ENCODE results near the gene ILK.
A peak's percentile ranks its signal among the peaks of the same experiment; 100 is the strongest.

Gene ILK

DNA sequence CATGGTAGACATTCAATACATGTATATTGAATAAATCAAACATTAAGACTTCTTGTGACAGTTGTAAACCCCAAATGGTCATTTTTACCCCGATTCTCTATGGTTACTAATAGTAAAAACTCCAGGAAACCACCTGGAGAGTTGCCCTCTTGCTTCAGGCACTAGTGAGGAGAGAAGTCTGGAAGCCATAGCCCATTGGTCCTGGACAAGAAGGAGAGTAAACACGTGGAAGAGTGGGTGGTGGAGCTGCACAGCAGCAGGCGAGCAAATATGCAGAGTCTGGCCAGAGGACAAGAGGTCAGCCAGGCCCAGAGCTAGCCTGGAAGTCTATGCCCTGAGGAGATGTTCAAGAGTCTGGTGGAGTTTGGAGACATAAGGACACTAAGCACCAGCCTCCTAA is 34.3 kb downstream of the ILK start:
- no peak for DNase-seq (ENCODE audit: low spot score)

DNA sequence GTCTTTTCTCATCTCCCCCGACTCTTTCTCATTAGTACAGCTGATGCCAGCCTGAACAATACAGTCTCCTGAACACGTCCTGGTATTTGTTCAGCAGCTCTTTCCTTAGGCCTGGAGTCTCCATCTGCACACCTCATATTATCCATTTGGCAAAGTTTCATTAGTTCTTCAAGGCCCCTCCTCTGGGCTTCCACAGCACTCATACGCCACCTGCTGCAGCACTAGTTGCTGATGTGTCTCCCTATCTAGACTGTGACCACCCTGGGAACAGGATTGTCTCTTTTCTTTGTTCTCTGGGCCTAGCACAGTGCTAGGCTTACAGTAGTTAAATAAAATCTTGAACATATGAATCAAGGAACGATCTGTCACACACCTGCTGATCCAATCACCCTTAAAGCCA is 34.9 kb downstream of the ILK start:
- no peak for DNase-seq (ENCODE audit: low spot score)

DNA sequence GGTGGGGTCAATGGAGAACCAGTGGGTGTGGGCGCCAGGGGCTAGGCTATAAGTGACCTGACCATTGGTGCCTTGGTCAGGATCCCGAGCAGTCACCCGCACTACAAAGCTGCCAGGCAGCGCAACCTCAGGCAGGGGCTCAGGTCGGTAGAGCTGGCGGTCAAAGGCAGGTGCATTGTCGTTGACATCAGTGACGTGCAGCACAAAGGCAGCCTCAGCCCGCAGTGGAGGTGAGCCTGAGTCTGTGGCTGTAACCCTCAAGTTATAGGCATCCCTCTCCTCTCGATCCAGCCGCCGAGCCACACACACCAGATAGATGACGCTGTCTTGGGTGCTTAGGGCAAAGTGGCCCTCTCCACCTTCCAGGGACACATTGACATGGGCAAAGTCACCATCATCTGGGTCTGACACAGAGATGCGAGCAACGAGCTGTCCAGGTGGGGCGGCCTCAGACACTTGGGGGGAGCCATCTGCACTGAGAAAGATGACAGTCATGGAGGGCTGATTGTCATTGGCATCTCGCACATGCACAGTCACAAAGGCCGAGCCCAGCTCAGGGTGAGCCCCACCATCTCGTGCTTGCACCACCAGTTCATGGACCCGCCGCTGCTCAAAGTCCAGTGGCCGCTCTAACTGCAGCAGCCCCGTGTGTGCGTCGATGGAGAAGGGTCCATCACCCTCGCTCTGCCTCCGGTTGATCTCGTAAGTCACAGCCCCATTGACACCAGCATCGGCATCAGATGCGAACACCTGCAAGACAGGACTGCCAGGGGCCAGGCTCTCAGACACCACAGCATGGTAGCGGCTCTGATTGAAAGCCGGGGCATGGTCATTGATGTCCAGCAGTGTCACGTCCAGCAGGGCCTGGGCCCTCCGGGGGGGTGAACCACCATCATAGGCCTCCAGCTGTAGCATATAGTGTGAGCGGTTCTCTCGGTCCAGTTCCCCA is 36.7 kb downstream of the ILK start:
- DNase-seq (ENCODE audit: low spot score) = no peak

DNA sequence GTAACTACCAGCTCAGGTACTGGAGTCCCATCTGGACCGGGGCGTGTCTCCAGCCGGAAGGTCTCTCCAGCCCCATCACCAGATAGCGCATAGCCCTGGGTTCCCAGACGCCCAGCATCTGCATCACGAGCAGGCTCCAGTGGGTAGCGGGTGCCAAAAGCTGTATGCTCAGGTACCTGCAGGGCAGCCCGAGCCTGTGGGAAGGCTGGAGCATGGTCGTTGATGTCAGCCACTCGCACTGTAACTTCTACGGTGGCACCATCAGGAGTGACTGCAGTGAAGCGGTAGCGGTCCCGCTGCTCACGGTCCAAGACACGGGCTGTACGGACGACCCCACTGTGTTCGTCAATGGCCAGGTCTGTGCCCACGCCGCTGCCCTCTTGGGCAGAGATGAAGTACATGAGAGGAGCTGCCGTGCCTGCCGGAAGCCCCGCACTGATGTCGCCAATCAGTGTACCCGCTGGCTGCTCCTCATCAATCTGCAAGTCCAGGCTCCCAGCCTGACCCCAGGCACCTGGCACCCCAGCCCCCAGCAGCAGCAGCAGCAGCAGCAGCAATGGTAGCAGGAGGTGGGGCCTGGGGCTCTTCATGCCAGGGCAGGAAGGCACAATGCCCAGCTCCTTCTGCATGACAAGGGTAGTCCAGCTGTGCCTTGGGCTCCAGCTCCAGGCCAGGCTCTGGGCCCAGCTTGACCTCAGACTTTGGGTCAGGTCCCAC is 37.6 kb downstream of the ILK start:
- DNase-seq (ENCODE audit: low spot score) = no peak

DNA sequence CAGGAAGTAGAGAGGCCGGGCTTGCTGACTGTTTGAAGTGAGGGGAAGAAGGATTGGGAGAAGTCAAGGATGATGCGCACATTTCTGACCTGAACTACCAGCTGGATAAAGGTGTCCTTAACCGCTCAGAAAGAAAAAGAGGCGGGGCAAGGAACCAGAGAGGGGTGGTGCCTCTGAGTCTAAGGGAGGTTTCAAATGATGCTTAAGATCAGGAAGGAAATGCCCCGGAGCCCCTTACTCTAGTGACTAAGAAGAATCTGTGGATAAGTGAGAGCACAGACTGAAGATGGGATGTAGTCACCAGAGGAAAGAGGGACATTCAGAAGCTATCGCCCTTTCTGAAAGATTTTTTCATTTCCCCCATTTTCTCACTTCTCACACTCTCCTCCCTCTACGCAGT is 39.4 kb downstream of the ILK start:
- DNase-seq (ENCODE audit: low spot score) = no peak

DNA sequence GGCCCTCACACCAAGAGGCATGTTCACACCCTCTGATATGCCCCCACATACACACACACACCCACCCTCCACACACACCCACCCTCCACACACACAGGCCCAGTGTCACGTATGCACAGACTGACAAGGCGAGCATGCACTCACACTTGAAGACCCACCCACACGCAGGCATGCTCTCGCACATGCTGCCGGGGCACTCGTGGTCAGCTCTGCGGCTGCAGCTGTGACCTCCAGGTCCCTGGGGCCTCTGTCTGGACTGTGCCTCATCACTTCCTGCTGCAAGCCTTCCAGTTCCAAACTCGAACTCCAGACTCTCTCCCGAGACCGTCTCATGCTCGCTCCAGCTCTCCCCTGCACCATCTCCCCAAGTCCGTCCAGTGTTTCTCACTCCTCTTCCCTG is 42.5 kb downstream of the ILK start:
- no peak for DNase-seq (ENCODE audit: low spot score)

DNA sequence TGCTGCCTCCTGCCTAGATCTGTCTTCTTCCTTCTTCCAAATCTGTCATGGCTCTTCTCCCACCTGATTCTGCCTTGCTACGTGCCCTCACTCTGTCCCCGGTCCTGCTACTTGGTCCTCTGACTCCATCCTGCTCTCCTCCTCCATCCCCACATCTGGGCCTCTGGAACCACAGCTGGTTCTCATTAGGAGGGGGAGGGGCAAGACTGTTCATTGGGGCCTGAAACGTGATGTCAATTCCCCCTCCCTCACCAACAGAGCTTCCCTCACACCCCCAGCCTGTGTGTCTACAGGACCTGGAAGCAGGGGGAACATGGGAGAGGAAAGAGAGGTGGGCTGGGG is 43.0 kb downstream of the ILK start:
- DNase-seq (ENCODE audit: low spot score) = no peak

DNA sequence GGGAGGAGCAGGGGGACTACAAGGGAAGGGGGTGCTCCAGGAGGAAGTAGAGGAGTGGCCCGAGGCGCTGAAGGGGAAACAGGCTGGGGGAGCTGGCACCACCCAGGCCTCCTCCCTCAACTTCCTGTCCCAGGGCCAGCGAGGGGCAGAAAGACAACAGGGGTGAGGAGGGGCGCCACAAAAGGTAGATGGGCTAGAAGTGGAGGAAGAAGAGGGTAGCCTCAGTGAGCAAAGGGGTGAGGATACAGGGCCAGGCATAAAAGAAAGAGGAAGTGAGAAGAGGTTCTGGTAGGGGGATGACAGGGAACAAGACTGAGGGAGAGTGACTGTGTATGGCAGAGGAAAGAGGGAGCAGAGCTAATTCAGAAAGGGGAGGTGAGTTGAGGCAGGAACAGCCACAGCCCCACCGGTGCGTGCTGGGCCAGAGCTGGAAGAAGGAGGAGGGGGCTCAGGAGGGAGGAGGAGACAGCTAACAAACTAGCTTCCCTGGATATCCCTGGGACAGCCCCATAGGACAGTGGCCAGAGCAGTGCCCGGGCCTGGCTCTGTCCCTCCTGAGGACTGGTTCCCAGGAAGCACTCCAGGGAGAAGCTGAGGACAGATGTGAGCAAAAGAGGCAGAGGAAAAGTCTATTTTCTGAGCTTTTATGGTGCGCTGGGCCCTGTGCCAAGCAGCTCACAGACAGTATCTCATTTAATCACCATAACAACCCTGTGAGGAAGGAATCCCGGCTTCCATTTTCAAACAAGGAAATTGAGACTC is 43.5 kb downstream of the ILK start:
- DNase-seq (ENCODE audit: low spot score) = peak; percentile 36

DNA sequence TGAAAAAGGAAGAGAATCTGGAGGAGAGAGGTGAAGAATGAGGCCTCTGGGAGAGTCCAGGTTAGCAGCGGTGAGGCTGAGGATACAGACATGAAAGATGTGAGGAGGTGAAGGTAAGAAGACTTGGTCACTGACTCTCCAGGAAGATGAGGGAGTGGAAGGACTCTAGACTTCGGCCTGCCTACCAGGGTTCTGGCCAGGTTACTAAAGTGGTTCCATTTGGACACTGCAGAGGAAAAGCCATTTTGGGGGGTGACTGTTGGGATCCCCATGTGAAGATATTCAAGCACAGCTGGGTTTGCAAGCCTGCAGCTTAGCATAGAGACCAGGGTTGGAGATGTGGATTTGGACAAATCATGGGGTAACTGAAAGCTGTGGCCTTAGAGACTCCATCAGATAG is 44.3 kb downstream of the ILK start:
- DNase-seq (ENCODE audit: low spot score) = no peak

DNA sequence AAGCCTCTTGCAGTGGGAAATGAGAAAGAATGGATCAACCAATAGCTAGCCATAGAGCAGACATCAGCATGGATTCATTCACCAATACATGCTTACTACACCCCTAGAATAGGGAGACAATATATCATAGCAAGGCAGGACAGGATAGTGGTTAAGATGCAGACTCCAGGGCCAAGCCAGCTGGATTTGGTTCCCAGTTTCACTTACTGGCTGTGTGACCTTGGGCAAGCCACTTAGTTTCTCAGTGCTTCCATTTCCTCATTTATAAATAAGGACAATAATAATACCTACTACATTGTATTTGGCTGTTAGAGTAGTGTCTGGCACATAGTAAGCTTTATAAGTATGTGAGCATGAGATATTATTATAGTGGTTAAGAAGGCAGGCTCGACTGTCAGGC is 44.9 kb downstream of the ILK start:
- DNase-seq (ENCODE audit: low spot score) = no peak

DNA sequence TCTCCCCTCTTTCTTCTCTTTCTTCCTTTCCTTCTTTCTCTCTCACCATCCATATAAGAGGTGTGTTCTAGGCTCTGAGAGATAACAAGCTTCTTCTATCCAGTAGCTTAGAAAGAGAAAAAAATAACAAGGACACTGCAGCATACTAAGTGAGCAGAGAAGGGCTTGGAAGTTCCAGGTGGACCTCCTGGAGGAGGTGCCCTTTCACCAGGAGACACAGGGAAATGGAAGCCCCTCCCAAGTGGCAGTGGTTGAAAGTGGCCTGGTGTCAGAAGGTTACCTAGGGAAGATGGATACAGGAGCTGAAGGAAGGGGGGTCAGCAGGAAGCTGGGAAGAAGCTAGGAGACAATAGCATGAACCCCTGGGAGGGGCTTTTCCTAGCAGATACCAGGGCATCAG is 46.5 kb downstream of the ILK start:
- DNase-seq (ENCODE audit: low spot score) = no peak

DNA sequence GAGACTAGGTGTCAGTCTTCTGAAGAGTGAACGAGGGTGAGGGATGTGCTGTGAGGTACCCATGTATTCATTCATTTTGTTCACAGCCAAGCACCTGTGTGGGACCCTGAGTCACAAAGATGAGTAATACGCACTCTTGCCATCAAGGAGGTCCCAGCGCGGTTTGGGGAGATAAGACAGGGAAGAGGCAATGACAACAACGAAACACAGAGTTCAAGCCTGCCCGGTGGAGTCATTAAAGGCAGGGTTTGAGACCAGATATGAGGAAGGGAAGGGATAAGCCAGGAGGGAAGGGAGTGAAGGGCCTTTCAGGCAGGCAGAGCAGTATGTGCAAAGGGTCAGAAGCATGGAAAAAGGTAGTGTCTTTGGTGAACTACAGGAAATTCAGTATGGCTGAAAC is 47.4 kb downstream of the ILK start:
- no peak for DNase-seq (ENCODE audit: low spot score)

DNA sequence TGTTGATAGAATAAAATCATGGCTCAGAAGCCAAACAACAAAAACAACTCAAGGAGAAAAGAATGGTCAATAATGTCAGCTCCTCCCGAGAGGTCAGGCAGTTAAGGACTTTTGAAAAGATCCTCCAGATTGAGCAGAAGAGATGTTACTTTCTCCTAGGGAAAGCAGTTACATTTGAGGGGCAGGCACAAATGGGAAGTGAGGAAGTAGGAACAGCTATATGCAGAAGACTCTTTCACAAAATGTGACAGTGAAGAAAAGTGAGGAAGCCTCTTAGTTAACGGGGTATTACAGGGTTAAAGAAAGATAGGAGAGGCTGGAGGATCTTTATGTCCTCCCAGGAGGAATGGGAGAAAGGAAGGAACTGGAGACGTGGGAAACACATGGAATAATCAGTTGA is 48.6 kb downstream of the ILK start:
- no peak for DNase-seq (ENCODE audit: low spot score)

DNA sequence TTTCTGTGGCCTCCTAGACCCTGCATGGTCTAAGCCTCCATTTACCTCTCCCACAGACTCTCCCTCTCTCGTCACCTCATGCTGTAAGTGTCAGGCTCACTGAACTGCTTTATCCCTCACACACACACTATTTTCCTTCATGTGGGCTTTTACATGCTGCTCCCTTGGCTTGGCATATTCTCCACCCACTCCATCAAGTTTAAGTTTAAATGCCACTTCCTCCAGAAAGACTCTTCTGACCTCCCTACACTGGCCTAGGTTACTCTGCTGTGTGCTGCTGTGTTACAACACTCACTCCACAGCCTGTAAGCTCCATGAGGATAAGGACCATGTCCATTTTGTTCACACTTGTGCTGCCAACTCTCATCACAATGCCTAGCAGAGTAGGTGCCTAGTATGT is 49.5 kb downstream of the ILK start:
- no peak for DNase-seq (ENCODE audit: low spot score)

DNA sequence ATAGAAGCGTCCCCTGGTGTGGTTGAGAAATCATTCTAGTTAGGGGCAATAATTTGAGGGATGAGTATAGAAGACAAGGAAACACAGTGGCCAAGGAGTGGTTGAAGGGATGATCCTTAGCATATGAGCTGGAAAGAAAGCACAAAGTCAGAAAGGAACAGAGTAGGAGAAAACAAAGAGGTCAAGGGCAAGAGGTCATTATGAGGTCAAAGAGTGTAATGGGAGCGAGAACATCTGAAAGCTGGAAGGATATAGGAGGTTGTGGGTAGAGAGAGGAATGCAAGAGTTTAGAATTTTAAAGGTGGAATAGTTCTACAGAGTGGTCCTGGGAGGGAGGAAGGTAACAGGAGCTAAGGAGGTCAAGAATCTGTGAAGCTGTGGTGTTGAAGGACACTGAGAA is 50.1 kb downstream of the ILK start:
- DNase-seq (ENCODE audit: low spot score) = no peak

DNA sequence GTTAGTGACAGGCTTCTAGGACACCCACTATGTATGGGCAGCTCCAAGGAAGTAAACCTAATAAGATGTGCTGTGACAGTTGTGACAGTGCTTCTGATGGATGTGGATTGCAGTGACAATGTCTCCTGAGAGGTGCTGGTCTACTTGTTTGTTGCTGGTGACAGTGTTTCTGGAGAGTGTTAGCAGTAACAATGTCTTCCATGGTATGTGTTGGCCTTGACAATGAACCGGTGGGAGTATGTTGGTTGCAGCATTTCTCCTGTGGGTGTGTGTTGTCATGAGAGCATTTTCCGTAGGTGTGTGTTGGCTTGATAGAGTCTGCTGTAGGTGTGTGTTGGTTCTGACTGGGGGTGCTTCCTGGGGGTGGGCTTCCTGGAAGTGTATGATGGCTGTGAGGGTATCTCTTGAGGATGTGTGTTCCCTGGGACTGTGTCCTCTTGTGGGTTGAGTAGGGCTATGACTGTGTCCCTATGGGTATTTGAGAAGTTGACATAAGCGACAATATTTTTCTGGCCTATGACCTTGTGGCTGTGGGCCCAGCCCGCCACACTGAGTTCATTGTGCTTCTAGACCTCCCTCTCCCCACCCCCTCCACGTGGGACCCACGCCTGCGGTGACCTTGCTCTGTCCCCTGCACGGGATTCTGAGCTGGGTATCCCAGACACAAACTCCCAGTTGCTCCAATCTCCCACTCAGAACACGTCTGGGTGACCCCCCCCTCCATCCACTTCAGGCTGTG is 50.9 kb downstream of the ILK start:
- no peak for DNase-seq (ENCODE audit: low spot score)

DNA sequence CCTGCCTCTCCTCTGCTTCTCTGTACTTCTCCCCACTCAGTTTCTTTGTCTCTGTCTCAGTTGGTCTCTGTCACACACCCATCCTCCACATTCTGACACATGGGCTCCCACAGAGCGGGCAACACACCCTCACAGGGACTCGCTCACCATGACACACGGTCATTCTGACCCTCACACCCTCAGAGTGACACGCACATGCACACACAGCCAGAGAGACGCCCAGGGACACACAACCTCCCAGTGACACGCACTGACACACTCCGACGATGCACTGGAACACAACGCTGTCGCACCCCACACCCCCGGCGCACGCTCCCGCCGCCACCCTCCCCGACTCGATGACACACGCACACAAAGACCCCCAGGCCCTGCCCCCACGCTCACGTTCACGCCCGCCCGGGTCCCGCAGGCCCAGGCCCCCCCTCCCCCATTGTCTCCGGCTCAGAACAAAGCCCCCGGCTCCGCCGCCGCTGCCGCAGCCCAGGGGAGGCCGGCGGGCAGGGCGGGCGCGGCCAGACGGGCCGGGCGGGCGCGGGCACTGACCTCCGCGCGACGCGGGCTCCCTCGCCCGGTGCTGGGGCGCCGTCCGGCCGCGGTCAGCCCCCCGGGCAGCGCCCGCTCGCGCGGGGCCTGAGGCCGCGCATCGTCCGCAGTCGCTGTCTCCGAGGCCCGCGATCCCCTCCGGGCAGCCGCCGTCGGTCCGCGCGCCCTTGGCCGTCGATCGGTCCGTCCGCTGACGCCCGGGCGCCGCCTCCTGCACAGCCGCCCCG is 51.6 kb downstream of the ILK start:
- DNase-seq (ENCODE audit: low spot score) = peak; percentile 12

DNA sequence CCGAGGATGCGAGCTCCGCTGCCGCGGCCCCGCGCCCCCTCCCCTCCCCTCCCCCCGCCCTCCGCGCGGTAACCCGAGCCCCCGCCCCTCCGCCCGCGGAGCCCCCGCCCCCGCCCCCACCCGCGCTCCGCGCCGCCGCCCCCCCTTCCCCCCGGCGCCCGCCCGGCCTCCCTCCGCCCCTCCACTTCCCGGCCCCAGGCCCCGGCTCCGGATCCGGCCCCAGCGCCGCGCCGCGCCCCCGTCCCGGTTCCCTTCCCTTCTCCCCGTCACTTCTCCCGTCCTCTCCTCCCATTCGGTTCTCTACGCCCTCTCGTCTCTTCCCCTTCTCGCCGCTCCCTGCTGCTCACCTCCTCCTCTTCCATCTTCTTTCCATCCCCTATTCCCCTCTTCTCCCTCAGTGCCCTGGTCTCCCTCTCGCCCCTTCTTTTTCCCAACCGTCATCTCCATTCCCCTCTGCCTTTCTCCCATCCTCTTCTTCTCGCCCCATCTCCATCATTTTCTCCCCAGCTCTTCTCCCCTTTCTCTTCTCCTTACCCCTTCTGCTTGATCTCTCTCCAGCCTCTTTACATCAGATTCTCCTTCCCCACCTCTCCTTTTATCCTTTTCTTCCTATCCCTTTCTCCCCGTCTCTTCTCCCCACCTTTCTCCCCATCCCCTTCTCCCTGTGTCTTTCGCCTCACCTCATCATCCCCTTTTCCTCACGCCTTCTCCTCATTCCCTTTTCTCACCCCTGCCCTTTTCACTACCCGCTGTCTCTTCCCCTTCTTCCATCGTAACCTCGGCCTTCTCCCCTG is 52.4 kb downstream of the ILK start, which contains the start of gene DCHS1:
Gene DCHS1, minus strand, starts transcription at position 20 of the 794 bp plus-strand sequence. CDS start 14,196 bp downstream, outside the sequence.
- DNase-seq (ENCODE audit: low spot score) = peak; percentile 11

DNA sequence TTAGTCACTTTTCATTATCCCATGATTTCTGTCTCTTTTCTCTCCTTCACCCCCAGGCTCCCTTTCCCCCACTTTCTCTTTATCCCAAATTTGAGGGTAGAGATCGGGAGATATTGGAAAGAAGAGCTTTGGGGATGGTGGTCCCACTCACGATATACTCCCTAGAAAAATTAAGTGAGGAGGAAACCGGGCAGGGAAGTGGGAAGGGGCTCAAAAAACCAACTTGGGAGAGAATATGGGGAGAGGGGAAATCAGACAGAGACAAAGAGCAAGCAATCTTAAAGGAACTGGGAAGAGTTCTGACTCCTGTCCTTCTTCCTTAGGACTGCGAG is 53.0 kb downstream of the ILK start:
- no peak for DNase-seq (ENCODE audit: low spot score)

DNA sequence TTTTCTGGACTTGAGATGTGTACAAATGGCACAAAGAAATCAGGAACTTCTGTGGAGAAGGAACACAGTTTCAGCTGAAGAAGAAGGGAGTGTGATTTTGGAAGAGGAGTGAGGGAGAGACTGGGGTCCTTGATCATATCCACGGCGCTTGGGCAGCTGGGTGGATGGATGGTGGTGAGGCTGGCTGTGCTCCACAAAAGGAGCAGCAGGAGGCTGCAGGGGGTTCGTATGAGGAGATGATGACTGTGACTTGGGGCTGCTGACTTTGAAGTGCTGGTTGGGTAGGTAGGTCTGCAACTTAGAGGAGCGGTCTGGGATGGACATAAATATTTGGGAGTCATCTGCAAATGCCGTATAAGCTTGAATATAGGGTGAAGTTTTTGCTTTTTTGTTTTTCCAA is 53.4 kb downstream of the ILK start:
- no peak for DNase-seq (ENCODE audit: low spot score)

DNA sequence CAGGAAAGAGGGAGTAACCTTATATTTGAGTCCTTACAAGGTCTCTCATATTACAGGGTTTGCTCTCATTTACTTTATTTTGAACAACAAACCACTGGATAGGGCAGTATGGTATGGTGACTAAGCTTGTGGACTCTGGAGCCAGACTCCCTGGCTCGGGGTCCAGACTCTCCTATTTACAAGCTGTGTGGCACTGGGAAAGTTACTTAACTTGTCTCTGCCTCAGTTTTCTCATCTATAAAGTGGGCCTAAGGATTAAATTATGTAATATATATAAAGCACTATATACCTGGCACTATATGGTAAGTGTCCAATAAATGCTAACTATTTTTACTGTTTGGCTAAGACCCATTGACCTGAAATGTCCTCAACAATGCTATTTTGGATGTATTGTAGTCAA is 53.8 kb downstream of the ILK start:
- DNase-seq (ENCODE audit: low spot score) = no peak

All from CD4-positive, alpha-beta T cell treated with Interleukin-6 at 100 ng/mL for 8 hours (primary cell).